DOHH2 (cell line): ENCODE results near the gene CDK6.

Experiments used
- H3F3A ChIP-seq: fragments of 200-600 bp; sonication (generic), shearing (Covaris generic); 2 replicates; pipeline ENCODE4 v1.6.0; 2016; ENCODE audit warnings: antibody characterized with exemption, mild to moderate bottlenecking; ENCODE audit not compliant: control insufficient read depth, insufficient read depth
- H3K27ac ChIP-seq: fragments of 200-600 bp; sonication (generic); 2 replicates; pipeline ENCODE4 v1.5.1; 2014; ENCODE audit warnings: low read depth, mild to moderate bottlenecking, low read length, moderate library complexity
- H3K27me3 ChIP-seq: fragments of 200-600 bp; sonication (generic); 2 replicates; pipeline ENCODE4 v1.6.1; 2014; ENCODE audit warnings: mild to moderate bottlenecking, low read length, mixed read lengths; ENCODE audit not compliant: control insufficient read depth
- H3K36me3 ChIP-seq: fragments of 200-600 bp; sonication (generic); 2 replicates; pipeline ENCODE4 v1.6.1; 2014; ENCODE audit warnings: mild to moderate bottlenecking, low read length, moderate library complexity, mixed read lengths; ENCODE audit not compliant: control insufficient read depth
- H3K4me1 ChIP-seq: fragments of 200-600 bp; sonication (generic); 2 replicates; pipeline ENCODE4 v1.6.1; 2014; ENCODE audit warnings: mild to moderate bottlenecking, low read length, mixed read lengths; ENCODE audit not compliant: control insufficient read depth
- H3K4me2 ChIP-seq: fragments of 200-600 bp; sonication (generic); 2 replicates; pipeline ENCODE4 v1.6.0; 2014; ENCODE audit warnings: mild to moderate bottlenecking, low read length, moderate library complexity
- H3K4me3 ChIP-seq: fragments of 200-600 bp; sonication (generic); 2 replicates; pipeline ENCODE4 v1.5.1; 2014; ENCODE audit warnings: mild to moderate bottlenecking, low read length, mixed read lengths
- H3K79me2 ChIP-seq: fragments of 200-600 bp; sonication (generic); 2 replicates; pipeline ENCODE4 v1.6.1; 2014; ENCODE audit warnings: mild to moderate bottlenecking, low read length, mixed read lengths; ENCODE audit not compliant: control insufficient read depth
- H3K9me2 ChIP-seq: fragments of 200-600 bp; sonication (generic); replicated peaks from 2 replicates; pipeline ENCODE4 v1.6.1; 2014; ENCODE audit warnings: mild to moderate bottlenecking, low read length, mixed read lengths; ENCODE audit not compliant: control insufficient read depth
- H3K9me3 ChIP-seq: fragments of 200-600 bp; sonication (generic); 2 replicates; pipeline ENCODE4 v1.6.1; 2014; ENCODE audit warnings: antibody characterized with exemption, low read length, mixed read lengths; ENCODE audit not compliant: control insufficient read depth, insufficient read depth
- H4K20me1 ChIP-seq: fragments of 200-600 bp; sonication (generic); 2 replicates; pipeline ENCODE4 v1.6.0; 2014; ENCODE audit warnings: low read depth, mild to moderate bottlenecking, antibody characterized with exemption, low read length, moderate library complexity; ENCODE audit not compliant: control insufficient read depth, insufficient read depth
- EZH2phosphoT487 ChIP-seq: fragments of 200-600 bp; sonication (generic); IDR thresholded peaks from 2 replicates; pipeline ENCODE4 v1.6.1; 2017; ENCODE audit warnings: borderline replicate concordance, mild to moderate bottlenecking, antibody characterized with exemption, low read length, moderate library complexity, mixed read lengths
- TF ChIP-seq, protein P1 (sequence below): fragments of 200-600 bp; sonication (generic); IDR thresholded peaks from one replicate; pipeline ENCODE4 v1.5.1; 2014; ENCODE audit warnings: antibody characterized with exemption, mild to moderate bottlenecking, low read depth, low read length; ENCODE audit not compliant: poor library complexity, severe bottlenecking

Gene CDK6

DNA sequence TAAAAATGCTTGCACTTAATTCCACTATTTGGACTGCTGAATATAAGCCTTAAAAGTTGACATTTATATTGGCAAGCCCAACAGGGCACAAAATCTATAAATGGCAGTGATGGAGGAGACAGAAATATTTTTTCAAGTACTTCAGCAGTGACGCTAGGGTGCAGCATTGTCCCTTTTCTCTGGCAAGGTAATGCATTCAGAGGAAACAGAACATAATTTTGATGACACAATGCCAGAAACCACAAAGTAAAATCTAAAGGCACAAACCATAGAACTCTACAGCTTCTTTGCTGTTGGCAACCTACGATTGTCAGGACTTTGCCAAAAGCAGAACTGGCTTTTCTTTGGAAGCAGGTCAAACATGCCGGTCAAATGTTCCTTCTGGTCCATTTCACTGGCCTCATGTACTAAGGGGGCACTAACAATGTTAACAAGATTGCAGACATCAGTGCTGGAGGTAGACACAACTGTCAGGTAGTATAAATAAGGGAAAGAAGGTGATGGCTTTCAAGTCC, 215.3 kb downstream of the CDK6 start:
- Histone ChIP-seq H3K4me1 (peaks cover 39% of the 10 kb centered on the region), H3K9me2 (no peaks in the 10 kb centered on the region), H3K4me3 (peak overlapping the region; percentile 27), H3F3A (peaks cover 18% of the 10 kb centered on the region; the same call in 1 of the 2 replicates), H3K79me2 (no peaks in the 10 kb centered on the region), H3K36me3 (peaks cover 41% of the 10 kb centered on the region), H3K9me3 (no peaks in the 10 kb centered on the region), H3K27me3 (no peaks in the 10 kb centered on the region), H3K27ac (peak overlapping the region; percentile 46), H4K20me1 (no peaks in the 10 kb centered on the region), H3K4me2 (peak overlapping the region; percentile 60)
- TF ChIP-seq, protein P1, sequence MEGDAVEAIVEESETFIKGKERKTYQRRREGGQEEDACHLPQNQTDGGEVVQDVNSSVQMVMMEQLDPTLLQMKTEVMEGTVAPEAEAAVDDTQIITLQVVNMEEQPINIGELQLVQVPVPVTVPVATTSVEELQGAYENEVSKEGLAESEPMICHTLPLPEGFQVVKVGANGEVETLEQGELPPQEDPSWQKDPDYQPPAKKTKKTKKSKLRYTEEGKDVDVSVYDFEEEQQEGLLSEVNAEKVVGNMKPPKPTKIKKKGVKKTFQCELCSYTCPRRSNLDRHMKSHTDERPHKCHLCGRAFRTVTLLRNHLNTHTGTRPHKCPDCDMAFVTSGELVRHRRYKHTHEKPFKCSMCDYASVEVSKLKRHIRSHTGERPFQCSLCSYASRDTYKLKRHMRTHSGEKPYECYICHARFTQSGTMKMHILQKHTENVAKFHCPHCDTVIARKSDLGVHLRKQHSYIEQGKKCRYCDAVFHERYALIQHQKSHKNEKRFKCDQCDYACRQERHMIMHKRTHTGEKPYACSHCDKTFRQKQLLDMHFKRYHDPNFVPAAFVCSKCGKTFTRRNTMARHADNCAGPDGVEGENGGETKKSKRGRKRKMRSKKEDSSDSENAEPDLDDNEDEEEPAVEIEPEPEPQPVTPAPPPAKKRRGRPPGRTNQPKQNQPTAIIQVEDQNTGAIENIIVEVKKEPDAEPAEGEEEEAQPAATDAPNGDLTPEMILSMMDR: peak; percentile 90
- no peak for TF ChIP-seq EZH2phosphoT487

DNA sequence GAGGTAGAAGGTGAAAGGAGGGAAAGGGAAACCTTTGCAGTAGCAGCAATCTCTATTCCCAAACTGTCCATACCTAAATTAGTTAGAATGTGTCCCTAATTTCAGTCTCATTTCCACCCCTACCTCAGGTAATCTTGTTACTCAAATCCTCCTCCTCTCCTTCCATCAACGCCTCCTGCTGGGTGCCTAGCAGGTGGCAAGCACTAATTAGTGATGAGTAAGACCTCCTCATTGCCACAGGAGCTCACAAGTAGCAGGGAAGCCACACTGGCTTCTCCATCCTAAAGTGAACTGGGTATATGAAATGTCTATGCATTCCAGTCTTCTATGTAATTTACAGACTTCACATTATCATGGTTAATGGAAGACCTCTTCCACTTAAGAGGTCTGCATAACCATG, 220.5 kb downstream of the CDK6 start:
- no peak overlapping the region for H3K4me3 ChIP-seq
- H3F3A ChIP-seq: peaks cover 5% of the 10 kb centered on the region; the same call in 1 of the 2 replicates
- peaks cover 23% of the 10 kb centered on the region for H3K4me1 ChIP-seq
- no peak for TF ChIP-seq EZH2phosphoT487
- TF ChIP-seq, protein P1: no peak
- H3K4me2 ChIP-seq: no peak overlapping the region
- H3K9me3 ChIP-seq: no peaks in the 10 kb centered on the region
- H3K27me3 ChIP-seq: no peaks in the 10 kb centered on the region
- H4K20me1 ChIP-seq: no peaks in the 10 kb centered on the region
- H3K36me3 ChIP-seq: peaks cover 70% of the 10 kb centered on the region
- no peak overlapping the region for H3K27ac ChIP-seq
- H3K79me2 ChIP-seq: no peaks in the 10 kb centered on the region
- no peaks in the 10 kb centered on the region for H3K9me2 ChIP-seq

DNA sequence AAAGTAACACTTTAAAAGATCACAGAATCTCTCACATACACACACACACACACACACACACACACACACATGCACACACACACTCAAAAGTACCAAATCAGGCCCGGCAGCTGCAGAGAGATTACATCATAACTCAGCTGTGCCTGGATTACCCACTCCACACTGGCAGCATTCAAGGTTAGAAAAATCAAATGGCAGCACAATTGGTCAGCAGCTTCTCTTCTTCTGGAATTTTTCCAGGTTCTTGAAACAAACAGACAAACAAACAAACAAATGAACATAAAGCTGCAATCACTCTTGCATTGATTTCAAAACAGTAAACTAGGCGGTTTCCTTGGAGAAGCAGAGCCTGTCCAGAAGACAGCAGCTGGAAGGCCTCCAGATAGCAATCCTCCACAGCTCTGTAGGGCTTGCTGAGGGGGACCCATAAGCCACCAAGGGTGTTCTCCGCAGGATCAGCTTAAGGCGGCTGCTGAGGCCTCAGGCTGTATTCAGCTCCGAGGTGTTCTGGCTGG, 221.7 kb downstream of the CDK6 start:
- H3K36me3 ChIP-seq: peaks cover 67% of the 10 kb centered on the region

More for the DNA sequence above, 221.7 kb downstream of the CDK6 start:
- Histone ChIP-seq H3K27me3 (no peaks in the 10 kb centered on the region), H3K9me3 (no peaks in the 10 kb centered on the region), H3F3A (peaks cover 6% of the 10 kb centered on the region; the same call in 1 of the 2 replicates), H3K27ac (no peak overlapping the region), H3K4me1 (peaks cover 30% of the 10 kb centered on the region), H3K4me3 (no peak overlapping the region), H3K9me2 (no peaks in the 10 kb centered on the region), H4K20me1 (no peaks in the 10 kb centered on the region), H3K4me2 (no peak overlapping the region), H3K79me2 (no peaks in the 10 kb centered on the region)
- TF ChIP-seq EZH2phosphoT487: no peak
- TF ChIP-seq, protein P1: no peak
